Mucosa of gallbladder (tissue), 1 donor: Measurements from ENCODE around the gene TAGLN3. TPM values are rescaled to one million over a fixed set of nuclear protein-coding genes. Genes with fewer than 3 reads are reported as not detected.
"Not testable (repeated sequence)": the region's sequence is repeated elsewhere in the genome, so short reads cannot be mapped to it uniquely, and the experiment has no call there.

Source experiments
- DNase-seq: peaks from one replicate; pipeline ENCODE4 v3.0.0-alpha.2; 2020; ENCODE audit warnings: low spot score
- total RNA-seq: library from RNA; stranded (reverse); gene quantifications from one replicate; pipeline ENCODE4 v1.2.1, GENCODE V29; 2021
- donor health status: DM: no; HTN: no; CAD: no.

Gene TAGLN3
- total RNA-seq, 1 donor from 2014 or later = not detected

DNA sequence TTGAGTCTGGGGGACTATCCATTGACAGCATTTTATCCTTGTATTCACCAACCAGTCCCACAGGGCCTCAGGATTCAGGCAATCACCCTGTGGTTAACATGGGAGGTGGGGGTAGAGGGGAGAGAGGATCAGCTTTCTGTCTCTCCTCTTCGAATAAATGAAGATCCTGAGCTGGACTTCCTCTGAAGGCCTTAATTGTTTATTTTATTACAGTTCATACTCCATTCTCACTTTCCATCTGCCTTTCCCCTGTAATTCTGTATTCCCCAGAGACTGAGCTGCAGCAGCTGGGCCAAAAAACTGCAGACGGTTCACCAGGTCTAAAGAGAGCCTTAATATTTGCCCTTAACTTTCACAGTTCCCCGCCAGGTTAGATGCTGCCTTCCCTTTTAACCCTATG is 11.9 kb downstream of the TAGLN3 start:
- DNase-seq = no peak

DNA sequence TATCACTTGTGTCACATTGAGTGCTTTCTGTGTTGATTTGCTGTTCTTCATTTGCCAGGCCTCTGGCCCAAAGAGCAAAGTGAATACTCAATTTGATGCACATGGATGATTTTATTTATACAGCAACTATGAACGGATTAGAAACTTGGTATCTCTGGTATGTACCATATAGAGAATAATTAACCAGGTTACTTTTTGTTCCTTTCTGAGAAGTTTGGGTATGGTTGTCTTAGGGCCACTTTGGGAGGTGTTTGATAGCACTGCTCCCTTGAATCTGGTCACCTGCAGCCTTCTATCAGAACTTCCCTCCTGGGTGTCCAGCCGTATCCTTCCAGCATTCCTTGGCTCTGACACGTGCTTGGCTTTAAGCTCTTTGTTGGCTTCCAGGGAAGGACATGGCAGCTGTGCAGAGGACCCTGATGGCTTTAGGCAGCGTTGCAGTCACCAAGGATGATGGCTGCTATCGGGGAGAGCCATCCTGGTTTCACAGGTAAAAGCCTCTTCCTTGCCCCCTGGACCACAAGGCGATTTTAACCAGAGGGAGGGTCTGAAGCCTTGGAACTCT is 12.7 kb downstream of the TAGLN3 start:
- no peak for DNase-seq

DNA sequence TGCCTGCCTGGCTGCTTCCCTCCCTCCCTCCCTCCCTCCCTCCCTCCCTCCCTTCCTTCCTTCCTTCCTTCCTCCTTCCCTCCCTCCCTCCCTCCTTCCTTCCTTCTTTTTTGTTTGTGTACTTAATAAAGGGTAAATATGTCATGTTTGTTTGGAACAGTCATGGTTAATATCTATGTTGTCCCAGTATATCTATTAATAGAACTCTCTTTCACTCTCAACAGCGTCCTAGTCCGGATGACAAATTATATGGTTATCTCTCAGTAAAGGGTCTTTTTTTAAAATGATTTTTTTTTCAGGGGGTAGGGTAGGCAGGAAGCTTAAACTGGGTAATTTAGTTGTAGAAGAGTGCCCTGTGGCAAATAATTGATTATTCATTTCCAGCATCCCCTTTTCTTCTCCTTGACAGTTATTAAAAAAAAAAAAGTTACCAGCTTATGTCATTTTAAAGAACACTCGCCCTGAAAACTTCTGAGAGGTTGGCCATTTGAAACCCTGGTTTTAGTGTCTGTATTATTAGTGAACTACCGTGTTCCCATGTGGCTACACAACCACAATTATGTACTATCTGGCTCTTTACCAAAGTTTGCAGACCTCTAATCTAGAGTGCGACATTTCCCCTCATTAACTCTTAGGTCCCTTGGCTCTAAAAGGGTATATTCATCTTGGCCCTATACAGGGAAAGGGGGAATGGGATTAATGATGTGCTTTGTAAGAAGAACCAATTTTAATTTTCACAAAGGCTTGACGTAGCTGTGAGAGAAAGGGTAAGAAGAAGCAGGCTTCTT is 13.7 kb downstream of the TAGLN3 start:
- DNase-seq = no peak

DNA sequence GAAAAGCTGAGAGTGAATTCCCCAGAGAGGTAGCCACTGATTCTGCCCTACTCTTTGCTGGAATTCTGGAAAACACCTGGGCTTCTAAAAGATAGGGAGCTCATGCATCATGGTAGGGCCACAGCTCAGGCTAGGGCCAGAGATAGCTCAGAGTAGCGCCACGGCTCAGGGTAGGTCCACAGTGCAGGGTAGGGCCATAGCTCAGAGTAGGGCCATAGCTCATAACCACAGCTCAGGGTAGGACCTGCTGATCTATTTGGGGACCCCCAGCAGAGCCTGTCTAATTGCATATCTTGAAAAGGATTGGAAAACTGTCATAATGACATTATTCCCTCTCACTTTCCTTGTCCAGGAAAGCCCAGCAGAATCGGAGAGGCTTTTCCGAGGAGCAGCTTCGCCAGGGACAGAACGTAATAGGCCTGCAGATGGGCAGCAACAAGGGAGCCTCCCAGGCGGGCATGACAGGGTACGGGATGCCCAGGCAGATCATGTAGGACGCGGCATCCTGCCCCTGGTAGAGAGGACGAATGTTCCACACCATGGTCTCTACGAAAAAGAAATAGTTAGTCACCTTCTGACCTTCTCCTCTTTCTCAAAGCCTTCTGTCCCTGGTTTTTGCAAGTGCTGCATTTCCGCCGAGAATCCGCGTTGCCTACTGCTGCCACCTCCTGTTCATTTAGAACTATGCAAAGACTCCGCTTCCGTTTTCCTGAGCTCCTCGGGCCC is 14.5 kb downstream of the TAGLN3 start:
- DNase-seq = peak; percentile 61

DNA sequence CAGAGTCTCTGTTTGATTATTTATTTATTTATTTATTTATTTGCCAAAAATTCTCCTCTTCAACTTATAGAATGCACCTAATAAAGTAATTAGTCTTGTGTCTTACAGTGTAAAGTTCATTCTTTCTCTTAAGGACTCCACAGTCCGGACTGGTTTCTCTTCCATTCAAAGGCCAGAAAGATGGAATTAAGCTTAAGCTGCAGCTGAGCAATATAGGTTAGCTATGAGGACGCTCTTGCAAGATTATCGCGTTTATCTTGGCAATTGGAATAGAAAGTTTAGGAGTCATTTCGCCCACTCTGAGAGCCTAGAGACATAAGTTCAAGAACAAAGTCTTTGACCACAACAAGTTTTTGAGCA is 15.0 kb downstream of the TAGLN3 start:
- DNase-seq = no peak

DNA sequence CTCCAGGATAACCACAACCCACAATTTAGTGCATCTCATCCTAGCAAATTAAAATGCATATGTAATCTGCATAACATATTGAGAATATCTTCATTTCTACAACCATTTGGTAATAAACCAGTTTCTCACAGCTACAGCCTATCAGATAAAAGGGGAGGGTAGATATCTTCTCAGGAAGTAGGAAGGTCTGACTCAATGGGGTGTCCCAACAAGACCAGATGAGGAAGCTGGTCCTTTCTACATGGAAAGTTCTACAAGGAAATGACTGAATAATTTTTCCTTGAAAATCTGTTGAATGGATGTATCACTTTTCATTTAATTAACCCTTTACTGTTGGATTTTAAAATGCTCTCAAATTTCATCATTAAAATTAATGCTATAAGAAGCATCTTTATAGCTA is 18.4 kb downstream of the TAGLN3 start:
- DNase-seq = no peak

DNA sequence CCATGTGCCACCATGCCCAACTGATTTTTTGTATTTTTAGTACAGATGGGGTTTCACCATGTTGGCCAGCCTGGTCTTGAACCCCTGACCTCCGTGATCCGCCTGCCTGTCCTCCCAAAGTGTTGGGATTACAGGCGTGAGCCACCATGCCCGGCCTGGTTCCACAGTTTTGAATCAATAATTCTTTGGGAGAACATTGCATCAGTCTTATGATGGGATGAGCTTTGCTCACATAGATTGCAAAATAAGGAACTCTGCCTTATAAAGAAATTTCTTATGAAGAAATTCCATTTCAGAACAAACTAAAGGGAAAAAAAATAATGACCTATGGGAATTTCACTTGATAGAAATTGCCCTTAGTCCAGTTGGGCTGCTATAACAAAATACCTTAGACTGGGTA is 20.0 kb downstream of the TAGLN3 start:
- no peak for DNase-seq

DNA sequence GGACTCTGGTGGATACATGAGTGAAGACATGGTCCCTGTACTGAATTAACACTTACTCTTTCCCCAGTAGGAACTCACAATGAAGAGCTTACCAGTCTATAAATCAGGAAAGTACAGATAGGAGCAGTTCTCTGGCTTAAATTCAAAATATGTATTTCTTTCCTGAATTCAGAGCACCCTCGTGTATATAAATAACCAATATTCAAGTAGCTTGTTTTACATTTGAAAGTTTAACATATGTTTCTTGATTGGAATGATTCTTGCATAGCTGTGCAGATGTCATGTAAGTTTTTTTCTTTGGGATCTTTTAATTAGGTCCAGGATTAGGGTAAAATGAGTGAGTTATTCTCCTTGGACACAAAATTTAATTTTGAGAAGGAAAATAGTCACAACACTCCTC is 21.0 kb downstream of the TAGLN3 start:
- no peak for DNase-seq

DNA sequence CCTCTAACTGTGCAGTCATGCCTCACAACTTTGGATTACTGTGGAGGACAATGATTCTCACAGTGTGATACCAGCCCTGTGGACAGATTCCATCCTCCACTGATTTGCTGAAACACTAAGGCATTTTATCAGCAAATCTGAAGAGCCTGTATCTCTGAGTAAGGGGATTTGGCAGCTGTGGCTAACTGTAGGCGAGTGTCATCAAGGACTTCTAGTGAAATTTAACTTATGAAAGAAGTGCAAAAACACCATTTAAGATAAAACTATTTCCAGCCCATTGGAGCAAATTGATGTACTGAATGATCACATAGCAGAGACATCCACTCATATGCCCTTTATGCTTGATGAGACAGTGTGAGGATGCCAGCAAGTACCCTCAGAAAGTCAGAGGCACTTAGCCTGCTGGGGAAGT is 22.0 kb downstream of the TAGLN3 start:
- no peak for DNase-seq

DNA sequence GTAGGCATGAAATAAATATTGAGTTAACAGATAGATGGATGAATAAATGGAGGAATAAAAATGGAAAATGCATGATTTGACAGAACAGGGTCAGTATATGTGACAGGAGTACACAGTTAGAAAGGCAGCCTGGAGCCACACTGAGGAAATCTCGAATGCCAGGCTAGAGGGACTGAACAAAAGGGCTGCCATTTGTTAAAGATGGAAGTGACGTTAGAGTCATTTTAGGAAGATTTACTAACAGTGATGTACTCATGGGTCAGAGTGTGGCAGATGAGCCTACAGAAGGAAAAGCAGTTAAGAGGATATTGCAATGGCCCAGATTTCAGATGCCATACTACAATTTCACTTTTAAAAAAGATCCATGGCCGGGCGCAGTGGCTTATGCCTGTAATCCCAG is 28.4 kb downstream of the TAGLN3 start:
- no peak for DNase-seq

DNA sequence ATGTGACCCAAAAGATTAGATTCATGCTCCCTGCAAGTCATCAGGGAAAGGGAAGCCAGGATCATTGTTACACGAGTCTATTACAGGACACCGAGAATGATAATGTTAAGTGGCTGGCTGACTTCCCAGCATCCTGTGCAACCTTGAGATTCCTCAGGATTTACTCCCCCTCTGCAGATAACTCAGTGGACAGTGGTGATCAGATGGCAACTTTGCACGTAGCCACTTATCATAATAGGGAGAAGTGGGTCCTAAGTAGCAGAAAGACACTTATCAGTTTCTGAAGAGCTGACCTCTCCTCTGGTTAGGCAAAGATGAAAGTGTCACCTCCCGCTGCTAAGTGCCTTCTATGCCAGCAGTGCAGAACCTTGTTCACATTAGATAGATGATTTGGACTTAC is 29.1 kb downstream of the TAGLN3 start:
- DNase-seq = no peak

DNA sequence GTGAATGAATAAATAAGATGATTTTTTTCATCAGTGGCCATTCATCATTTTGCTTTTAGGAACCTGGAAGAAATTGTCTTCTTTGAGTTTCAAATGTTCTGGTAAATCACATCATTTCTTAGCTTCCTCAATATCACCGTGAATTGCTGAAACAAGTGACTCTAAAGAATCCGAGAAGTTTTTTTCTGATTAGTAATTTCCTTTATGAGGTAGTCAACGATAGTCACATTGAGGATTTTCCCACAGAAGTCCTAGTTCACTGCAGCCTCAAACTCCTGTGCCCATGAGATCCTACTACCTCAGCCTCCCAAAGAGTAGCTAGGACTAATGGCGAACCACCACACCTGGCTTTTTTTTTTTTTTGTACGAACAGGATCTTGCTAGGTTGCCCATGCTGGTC is 32.2 kb downstream of the TAGLN3 start:
- DNase-seq = no peak

DNA sequence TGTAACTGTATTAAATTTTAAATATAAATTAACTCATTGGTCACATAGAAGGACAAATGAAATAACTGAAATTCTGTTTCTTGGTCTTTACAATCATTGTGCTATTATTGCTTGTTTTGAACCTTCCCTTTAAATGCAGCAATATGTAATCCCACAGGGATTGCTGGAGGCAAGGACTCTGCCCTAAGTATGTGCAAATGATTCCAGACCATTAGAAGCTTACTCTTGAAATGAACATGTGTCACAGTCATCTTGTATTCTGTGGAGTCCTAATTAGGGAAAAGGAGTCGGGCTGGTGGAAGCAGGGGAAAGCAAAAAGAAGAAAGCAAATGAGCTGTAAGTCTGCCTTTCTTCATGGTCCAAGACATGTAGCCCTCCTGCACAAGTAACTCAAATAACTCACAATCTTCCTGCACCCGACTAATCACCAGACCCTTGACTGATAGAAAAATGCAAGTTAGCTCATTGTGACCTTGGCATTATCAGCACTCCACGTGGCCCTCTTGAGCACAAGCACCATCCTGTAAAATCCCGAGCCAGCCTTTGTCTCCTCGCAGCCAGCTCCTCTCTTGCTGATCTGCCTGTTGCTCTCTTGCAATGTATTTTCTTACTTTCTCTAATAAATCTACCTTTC is 33.5 kb downstream of the TAGLN3 start:
- no peak for DNase-seq

DNA sequence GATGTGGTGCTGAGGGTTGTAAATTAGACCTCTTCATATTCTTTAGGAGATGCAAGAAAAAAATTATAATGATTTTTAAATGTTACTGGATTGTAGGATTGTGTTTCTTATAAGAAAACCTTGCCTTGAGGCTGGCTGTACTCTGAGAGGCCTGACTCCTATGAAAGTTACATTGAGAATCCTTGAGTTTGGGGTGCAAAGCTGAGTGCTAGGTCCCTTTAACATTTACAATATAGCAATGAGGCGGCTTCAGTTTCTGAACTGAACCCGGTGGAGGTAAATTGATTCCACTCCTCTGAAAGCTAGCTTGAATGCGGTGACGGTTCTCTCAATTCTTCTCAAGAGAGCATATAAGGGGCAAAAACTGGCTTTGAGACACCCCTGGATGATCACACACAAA is 35.7 kb downstream of the TAGLN3 start, which contains the start of gene TMPRSS7:
TSS of gene TMPRSS7 (plus strand) at position 301 of the 400 bp plus-strand sequence. CDS start 110 bp downstream, outside the sequence.
- DNase-seq = no peak

DNA sequence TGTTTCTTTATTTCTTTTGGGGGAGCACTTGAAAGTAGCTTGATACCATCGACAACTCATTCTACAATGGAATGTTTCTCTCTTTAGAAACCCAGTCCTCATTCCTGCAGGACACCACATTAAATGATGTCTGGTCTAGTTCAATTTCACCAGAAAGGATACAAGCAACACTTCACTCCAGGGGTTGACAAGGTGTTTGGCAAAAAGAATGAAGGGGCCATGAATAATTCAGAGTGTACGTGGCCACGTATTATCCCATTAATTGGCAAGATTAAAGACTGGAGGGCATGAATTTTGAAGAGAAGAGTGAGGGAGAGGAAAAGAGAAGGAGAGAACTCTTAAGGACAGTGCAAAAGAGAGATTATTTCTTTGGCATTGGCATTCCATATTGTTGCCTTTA is 36.5 kb downstream of the TAGLN3 start:
- no peak for DNase-seq

DNA sequence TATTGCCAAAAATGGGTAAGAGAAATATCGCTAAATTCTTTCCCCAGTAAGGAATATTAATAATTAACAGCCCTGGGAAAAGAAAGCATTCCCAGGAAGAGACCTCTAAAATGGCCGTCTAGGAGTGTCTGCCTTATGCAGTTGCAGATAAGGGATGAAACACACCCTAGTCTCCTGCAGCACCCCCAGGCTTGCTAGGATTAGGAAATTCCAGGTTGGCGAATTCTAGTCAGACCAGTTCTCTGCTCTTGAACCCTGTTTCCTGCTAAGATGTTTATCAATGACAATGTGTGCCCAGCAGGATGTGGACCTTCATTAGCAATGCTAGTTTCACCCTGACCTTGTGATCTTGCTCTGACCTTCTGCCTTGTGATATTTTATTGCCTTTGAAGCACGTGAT is 38.5 kb downstream of the TAGLN3 start:
- DNase-seq = not testable (repeated sequence)

DNA sequence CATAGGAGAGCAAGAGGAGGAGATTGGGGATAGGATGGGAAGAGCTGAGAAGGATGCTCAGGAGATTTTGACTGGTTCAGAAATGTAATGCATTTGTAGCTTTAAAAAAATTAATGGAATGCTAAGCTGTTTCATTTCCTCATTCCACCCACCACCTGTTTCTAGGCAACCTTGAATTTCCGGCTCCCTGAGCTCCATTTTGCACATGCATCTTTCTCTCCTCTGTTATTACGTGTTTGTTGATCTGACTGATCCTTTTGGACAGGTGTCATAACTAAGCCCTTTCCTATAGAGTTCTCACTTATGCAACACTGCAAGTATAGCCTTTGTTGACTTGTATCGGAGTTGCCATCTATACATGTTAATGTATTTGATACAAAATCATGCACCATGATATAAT is 40.1 kb downstream of the TAGLN3 start:
- peak; percentile 27 for DNase-seq

DNA sequence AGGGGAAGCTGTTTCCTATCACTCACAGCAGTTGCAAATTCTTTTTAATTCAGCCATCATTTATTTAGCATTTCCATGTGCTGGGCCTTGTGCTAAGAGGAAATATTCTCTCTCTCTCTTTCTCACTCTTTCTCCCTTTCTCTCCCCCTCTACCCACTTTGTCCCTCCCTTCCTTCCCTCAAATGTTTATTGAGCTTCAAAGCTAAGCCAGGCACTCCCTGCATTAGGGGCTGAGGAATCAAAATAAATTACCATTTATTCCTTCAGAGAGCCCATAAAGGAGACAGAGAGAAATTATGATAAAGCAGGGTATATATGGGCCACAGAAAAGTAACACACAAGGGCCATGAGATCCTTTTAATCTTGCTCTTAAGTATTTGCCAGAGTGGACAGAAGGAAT is 42.6 kb downstream of the TAGLN3 start:
- DNase-seq = no peak

DNA sequence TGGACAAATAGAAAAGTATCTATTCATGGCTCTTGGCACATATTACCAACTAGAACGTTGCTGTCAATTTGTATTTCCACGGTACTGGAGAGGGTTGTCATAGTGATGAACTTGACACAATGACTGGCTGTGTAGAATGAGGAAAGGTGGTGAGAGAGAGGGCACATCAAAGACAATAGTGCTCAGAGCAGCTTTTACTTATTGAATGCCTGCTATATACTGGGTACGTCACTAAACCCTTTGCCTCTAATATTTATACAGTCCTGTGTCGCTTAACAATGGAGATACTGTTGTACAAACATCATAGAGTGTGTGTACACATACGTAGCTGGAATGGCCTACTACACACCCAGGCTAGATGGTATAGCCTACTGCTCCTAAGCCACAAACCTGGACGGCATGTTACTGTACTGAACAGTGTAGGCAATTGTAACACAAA is 44.1 kb downstream of the TAGLN3 start:
- peak; percentile 35 for DNase-seq

DNA sequence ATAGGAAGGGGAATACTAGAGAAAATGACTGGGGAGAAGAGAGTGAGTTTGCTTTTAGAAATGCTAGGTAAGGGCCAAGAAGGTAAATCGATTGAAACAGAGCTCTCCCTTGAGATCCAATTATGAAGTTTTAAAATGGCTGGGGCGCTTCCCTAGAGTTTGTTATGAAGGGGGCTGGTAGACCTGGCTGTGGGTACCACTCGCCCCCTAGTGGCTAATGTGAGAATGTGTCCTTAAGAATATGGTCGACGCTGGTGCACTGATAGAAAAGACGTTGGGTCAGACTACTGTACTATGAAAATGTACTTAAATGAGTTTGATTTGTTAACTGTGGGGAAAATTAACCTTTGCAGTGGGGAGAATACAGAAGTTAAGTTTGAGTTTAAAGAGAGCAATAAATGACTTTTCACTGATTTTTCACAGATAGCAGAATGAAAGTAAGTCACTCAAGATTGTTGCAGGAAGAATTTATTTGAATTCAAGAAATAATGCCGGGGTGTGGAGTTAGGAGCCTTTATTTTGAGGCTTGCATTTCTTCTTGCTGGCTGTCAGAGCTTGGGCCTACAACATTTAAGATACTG is 45.0 kb downstream of the TAGLN3 start:
- peak; percentile 53 for DNase-seq

DNA sequence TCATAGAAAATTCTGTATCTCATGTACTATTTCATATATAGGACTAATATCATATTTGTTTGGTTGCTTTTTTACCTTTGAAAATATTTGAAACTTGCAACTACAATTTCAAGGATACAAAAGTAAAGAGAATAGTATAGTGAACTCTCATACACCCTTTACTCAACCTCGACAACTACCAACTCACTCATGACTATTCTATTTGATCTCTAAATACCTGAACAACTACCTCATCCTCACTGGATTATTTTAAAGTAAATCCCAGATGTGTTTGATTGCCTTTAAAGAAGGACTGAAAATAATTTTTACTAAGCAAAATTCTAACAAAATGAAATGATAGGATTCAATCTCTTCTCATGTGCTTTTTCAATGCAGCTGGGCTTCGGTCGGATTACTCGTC is 47.9 kb downstream of the TAGLN3 start:
- no peak for DNase-seq

DNA sequence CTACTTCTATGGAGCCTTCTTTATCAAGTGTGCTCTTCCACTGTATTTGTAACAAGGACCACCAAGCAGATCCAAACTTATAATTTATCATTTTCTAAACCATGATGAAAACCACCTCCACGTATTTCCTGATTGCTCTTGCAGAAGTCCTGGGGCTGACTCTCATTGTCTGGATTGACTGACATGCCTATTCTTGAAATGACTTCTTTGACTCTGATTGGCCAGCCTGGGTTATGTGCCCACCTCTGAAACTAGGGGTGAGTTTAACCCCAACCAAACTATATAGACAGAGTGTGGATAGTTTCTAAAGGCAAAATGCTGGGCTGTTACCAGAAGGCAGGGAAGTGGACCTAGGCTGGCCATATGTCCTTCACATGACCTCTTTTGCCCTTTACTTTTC is 48.5 kb downstream of the TAGLN3 start:
- DNase-seq = no peak
